Measurements from ENCODE around the gene IL4R. TPM values are rescaled to one million over a fixed set of nuclear protein-coding genes. Genes with fewer than 3 reads are reported as not detected.

IL4R gene
- total RNA-seq, 2 donors from 2014 or later = 30.6 to 31.6 TPM

DNA sequence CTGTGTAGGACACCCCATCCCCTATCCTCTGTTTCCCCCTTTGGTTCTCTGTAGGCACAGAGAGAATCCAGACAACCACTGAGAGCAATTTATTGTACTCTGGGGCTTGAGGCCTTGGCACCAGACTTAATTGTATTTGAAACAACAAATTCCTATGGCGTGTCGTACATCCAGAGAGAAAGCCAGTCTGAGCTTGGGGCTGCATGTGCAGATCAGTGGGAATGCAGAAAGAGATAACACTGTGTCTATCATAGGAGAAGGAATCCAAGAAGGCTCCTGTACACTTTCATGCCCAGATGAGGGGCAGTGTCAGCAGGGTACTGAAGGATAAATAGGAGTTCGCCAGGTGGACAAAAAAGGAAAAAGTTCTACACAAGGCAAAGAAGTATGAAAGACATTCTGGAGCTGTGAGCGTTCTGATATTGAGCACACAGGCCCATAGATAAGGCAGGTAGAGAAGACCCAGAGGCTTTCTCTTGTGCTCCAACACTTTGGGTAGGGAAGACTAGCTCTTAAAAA lies 22.0 kb upstream of the IL4R start:
- Histone ChIP-seq H3K36me3 (ENCODE audit: control insufficient read depth, insufficient read depth, low read length) (no peaks in the 10 kb centered on the region), H3K4me3 (ENCODE audit: low read length) (no peak overlapping the region), H3K27ac (ENCODE audit: low read depth, low read length) (no peak overlapping the region), H3K9me3 (ENCODE audit: control insufficient read depth, low read length) (no peaks in the 10 kb centered on the region), H3K27me3 (ENCODE audit: control insufficient read depth, insufficient read depth, low read length, poor library complexity, severe bottlenecking) (no peaks in the 10 kb centered on the region), H3K9ac (ENCODE audit: extremely low read depth, low read length, poor library complexity, severe bottlenecking) (no peak overlapping the region), H3K4me1 (ENCODE audit: control insufficient read depth, insufficient read depth, low read length) (no peaks in the 10 kb centered on the region)
- Mint-ChIP-seq H3K27me3 (ENCODE audit: insufficient read depth) (no peaks in the 10 kb centered on the region), H3K27ac (no peak overlapping the region), H3K4me3 (no peak overlapping the region), H3K9me3 (no peaks in the 10 kb centered on the region), H3K36me3 (ENCODE audit: low read depth) (no peaks in the 10 kb centered on the region), H3K4me1 (no peaks in the 10 kb centered on the region)
- TF ChIP-seq, protein P1, sequence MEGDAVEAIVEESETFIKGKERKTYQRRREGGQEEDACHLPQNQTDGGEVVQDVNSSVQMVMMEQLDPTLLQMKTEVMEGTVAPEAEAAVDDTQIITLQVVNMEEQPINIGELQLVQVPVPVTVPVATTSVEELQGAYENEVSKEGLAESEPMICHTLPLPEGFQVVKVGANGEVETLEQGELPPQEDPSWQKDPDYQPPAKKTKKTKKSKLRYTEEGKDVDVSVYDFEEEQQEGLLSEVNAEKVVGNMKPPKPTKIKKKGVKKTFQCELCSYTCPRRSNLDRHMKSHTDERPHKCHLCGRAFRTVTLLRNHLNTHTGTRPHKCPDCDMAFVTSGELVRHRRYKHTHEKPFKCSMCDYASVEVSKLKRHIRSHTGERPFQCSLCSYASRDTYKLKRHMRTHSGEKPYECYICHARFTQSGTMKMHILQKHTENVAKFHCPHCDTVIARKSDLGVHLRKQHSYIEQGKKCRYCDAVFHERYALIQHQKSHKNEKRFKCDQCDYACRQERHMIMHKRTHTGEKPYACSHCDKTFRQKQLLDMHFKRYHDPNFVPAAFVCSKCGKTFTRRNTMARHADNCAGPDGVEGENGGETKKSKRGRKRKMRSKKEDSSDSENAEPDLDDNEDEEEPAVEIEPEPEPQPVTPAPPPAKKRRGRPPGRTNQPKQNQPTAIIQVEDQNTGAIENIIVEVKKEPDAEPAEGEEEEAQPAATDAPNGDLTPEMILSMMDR (conservative IDR thresholded peaks at IDR 0.05) = no peak
- 85 to 95% methylated on average over 4 of the region's 4 CpGs for WGBS, 2 experiments (ENCODE audit: insufficient coverage in 1 of 2, insufficient read length in 1 of 2)
- no peak for DNase-seq

DNA sequence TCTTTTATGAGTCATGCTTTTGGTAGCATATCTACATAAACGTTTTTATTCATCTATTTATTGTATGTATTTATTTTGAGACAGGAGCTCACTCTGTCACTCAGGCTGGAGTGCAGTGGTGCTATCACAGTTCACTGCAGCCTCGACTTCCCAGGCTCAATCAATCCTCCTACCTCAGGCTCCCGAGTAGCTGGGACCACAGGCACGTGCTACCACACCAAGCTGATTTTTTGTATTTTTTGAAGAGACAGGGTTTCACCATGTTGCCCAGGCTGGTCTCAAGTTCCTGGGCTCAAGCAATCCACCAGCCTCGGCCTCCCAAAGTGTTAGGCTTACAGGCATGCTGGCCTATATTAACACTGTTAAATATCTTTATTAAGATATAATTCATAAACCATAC lies 20.4 kb upstream of the IL4R start:
- 66 to 100% methylated on average over 1 to 4 of the region's 5 CpGs for WGBS, 2 experiments (ENCODE audit: insufficient coverage in 1 of 2, insufficient read length in 1 of 2)
- H3K4me1 Mint-ChIP-seq = no peaks in the 10 kb centered on the region
- H3K36me3 Mint-ChIP-seq (ENCODE audit: low read depth) = no peaks in the 10 kb centered on the region

GRCh38 chr16:27298132-27298531 lies 15.6 kb upstream of the IL4R start:
- Mint-ChIP-seq H3K27me3 (ENCODE audit: insufficient read depth) (no peaks in the 10 kb centered on the region), H3K36me3 (ENCODE audit: low read depth) (no peaks in the 10 kb centered on the region), H3K27ac (no peak overlapping the region), H3K9me3 (no peaks in the 10 kb centered on the region), H3K4me3 (no peak overlapping the region), H3K4me1 (no peaks in the 10 kb centered on the region)
- TF ChIP-seq, protein P1 (conservative IDR thresholded peaks at IDR 0.05) = no peak
- DNase-seq = no peak
- Histone ChIP-seq H3K4me3 (ENCODE audit: low read length) (no peak overlapping the region), H3K4me1 (ENCODE audit: control insufficient read depth, insufficient read depth, low read length) (no peaks in the 10 kb centered on the region), H3K9me3 (ENCODE audit: control insufficient read depth, low read length) (no peaks in the 10 kb centered on the region), H3K27me3 (ENCODE audit: control insufficient read depth, insufficient read depth, low read length, poor library complexity, severe bottlenecking) (no peaks in the 10 kb centered on the region), H3K36me3 (ENCODE audit: control insufficient read depth, insufficient read depth, low read length) (no peaks in the 10 kb centered on the region), H3K27ac (ENCODE audit: low read depth, low read length) (no peak overlapping the region), H3K9ac (ENCODE audit: extremely low read depth, low read length, poor library complexity, severe bottlenecking) (no peak overlapping the region)
- 96 to 100% methylated on average over 2 to 5 of the region's 5 CpGs for WGBS, 2 experiments (ENCODE audit: insufficient coverage in 1 of 2, insufficient read length in 1 of 2)

More for the DNA sequence above, 20.4 kb upstream of the IL4R start:
- H3K9me3 ChIP-seq (ENCODE audit: control insufficient read depth, low read length) = no peaks in the 10 kb centered on the region
- H3K4me3 Mint-ChIP-seq = no peak overlapping the region
- DNase-seq = no peak
- H3K4me3 ChIP-seq (ENCODE audit: low read length) = no peak overlapping the region
- H3K27me3 Mint-ChIP-seq (ENCODE audit: insufficient read depth) = no peaks in the 10 kb centered on the region
- H3K4me1 ChIP-seq (ENCODE audit: control insufficient read depth, insufficient read depth, low read length) = no peaks in the 10 kb centered on the region
- no peaks in the 10 kb centered on the region for H3K36me3 ChIP-seq (ENCODE audit: control insufficient read depth, insufficient read depth, low read length)
- no peaks in the 10 kb centered on the region for H3K27me3 ChIP-seq (ENCODE audit: control insufficient read depth, insufficient read depth, low read length, poor library complexity, severe bottlenecking)
- no peaks in the 10 kb centered on the region for H3K9me3 Mint-ChIP-seq
- no peak overlapping the region for H3K9ac ChIP-seq (ENCODE audit: extremely low read depth, low read length, poor library complexity, severe bottlenecking)
- TF ChIP-seq, protein P1 (conservative IDR thresholded peaks at IDR 0.05) = no peak
- H3K27ac ChIP-seq (ENCODE audit: low read depth, low read length) = no peak overlapping the region
- no peak overlapping the region for H3K27ac Mint-ChIP-seq

Measured in endodermal cell (in vitro differentiated cells).